A549 (cell line): Measurements from ENCODE around the gene R3HDML. TPM values are rescaled to one million over a fixed set of nuclear protein-coding genes. Genes with fewer than 3 reads are reported as not detected.

ENCODE experiments used
- ATAC-seq, 2 experiments: fragments of 200-7000 bp in 1 of 2; fragments of >200 bp in 1 of 2; cut with Nextera tagmentation in 1 of 2; cut with Tn5 transposase in 1 of 2; 3 replicates each; pipeline versions ENCODE4 v1.8.0 to v1.9.1; 2018 to 2020; ENCODE audit warnings: mild to moderate bottlenecking in 1 of 2, moderate library complexity in 1 of 2
- CTCF ChIA-PET: fragments of 300-600 bp; sonication (Branson Sonifier 250); formaldehyde crosslinking; extraction: SDS; loops from one replicate; lab custom pipeline; 2021; ENCODE audit warnings: antibody characterized with exemption, inconsistent platforms; lab: Yijun Ruan, JAX
- POLR2A ChIA-PET: fragments of 350-600 bp; formaldehyde crosslinking; extraction: SDS; loops from one replicate; lab custom pipeline; 2021; ENCODE audit warnings: antibody characterized with exemption, inconsistent platforms; lab: Yijun Ruan, JAX
- DNase-seq, 2 experiments: peaks; one replicate each; pipeline versions ENCODE4 v3.0.0 to v3.0.0-alpha.2; 2011 to 2016; ENCODE audit warnings: low read depth in 1 of 2, low spot score in 1 of 2
- FAIRE-seq: peaks from 2 replicates; lab custom pipeline; 2011; peaks lifted over from hg19 to GRCh38; lab: Jason Lieb, UNC
- H3K27ac ChIP-seq, 2 experiments: fragments of >200 bp; sonication (Bioruptor Twin); formaldehyde crosslinking; 3 replicates each; pipeline ENCODE4 v1.5.1; 2016 to 2017
- H3K4me1 ChIP-seq: fragments of >200 bp; sonication (Bioruptor Twin); formaldehyde crosslinking; 3 replicates; pipeline ENCODE4 v1.6.1; 2016
- H3K4me2 ChIP-seq: fragments of >200 bp; sonication (Bioruptor Twin); formaldehyde crosslinking; 3 replicates; pipeline ENCODE4 v1.6.1; 2016
- H3K4me3 ChIP-seq: fragments of >200 bp; sonication (Bioruptor Twin); formaldehyde crosslinking; 3 replicates; pipeline ENCODE4 v1.5.1; 2016
- H3K9me3 ChIP-seq: fragments of >200 bp; sonication (Bioruptor Twin); formaldehyde crosslinking; 3 replicates; pipeline ENCODE4 v1.6.1; 2016
- ATOH8 ChIP-seq: fragments of 250-450 bp; sonication (Bioruptor Pico); IDR thresholded peaks from 2 replicates; pipeline ENCODE4 v1.5.0; 2020; ENCODE audit warnings: low read depth, mild to moderate bottlenecking, moderate library complexity
- BHLHE40 ChIP-seq: IDR thresholded peaks from 2 replicates; pipeline ENCODE4 v1.6.1; 2012; ENCODE audit warnings: low read depth, low read length, inconsistent platforms
- CBX2 ChIP-seq: fragments of 200-600 bp; sonication (generic); IDR thresholded peaks from 2 replicates; pipeline ENCODE4 v1.6.1; 2016; ENCODE audit warnings: low read depth, mild to moderate bottlenecking, borderline replicate concordance
- CHD2 ChIP-seq: fragments of 150-350 bp; IDR thresholded peaks from 2 replicates; pipeline ENCODE4 v1.6.1; 2014; ENCODE audit warnings: low read length; ENCODE audit not compliant: partially characterized antibody
- E2F6 ChIP-seq: IDR thresholded peaks from 2 replicates; pipeline ENCODE4 v1.6.1; 2012; ENCODE audit warnings: low read depth, borderline replicate concordance
- FOSB ChIP-seq: fragments of 250-450 bp; sonication (Bioruptor Pico); IDR thresholded peaks from 2 replicates; pipeline ENCODE4 v1.5.0; 2020; ENCODE audit warnings: mild to moderate bottlenecking, moderate library complexity
- FOSL2 ChIP-seq, 2 experiments: fragments of 450-650 bp in 1 of 2; fragments of >200 bp in 1 of 2; sonication (Bioruptor Twin) in 1 of 2; formaldehyde crosslinking; IDR thresholded peaks; 2 replicates each; pipeline versions ENCODE4 v1.5.0 to v1.6.1; 2016 to 2020; ENCODE audit warnings: mild to moderate bottlenecking in 1 of 2, moderate library complexity in 1 of 2
- HES2 ChIP-seq: fragments of >200 bp; sonication (Bioruptor Twin); formaldehyde crosslinking; IDR thresholded peaks from 2 replicates; pipeline ENCODE4 v1.6.1; 2016
- HOXB13 ChIP-seq: fragments of 250-450 bp; sonication (Bioruptor Pico); IDR thresholded peaks from 2 replicates; pipeline ENCODE4 v1.5.0; 2020; ENCODE audit warnings: low read depth, mild to moderate bottlenecking, moderate library complexity
- HOXB5 ChIP-seq: fragments of 250-450 bp; sonication (Bioruptor Pico); IDR thresholded peaks from 2 replicates; pipeline ENCODE4 v1.5.0; 2020; ENCODE audit warnings: mild to moderate bottlenecking, moderate library complexity
- JUNB ChIP-seq: fragments of >200 bp; sonication (Bioruptor Twin); formaldehyde crosslinking; IDR thresholded peaks from 2 replicates; pipeline ENCODE4 v1.6.1; 2016
- KDM5A ChIP-seq: fragments of 200-600 bp; sonication (generic); IDR thresholded peaks from 2 replicates; pipeline ENCODE4 v1.6.1; 2016; ENCODE audit warnings: antibody characterized with exemption, mild to moderate bottlenecking
- MAFK ChIP-seq: fragments of 450-650 bp; IDR thresholded peaks from 2 replicates; pipeline ENCODE4 v1.6.1; 2014; ENCODE audit not compliant: partially characterized antibody
- MAX ChIP-seq: IDR thresholded peaks from 2 replicates; pipeline ENCODE4 v1.6.1; 2012
- MAZ ChIP-seq: fragments of 150-350 bp; IDR thresholded peaks from 2 replicates; pipeline ENCODE4 v1.6.1; 2014; ENCODE audit warnings: antibody characterized with exemption, low read depth, low read length, borderline replicate concordance
- NFE2L2 ChIP-seq: fragments of 150-350 bp; conservative IDR thresholded peaks from 2 replicates; pipeline ENCODE4 v1.6.1; 2014; ENCODE audit warnings: low read length
- NPAS2 ChIP-seq: fragments of 250-450 bp; sonication (Bioruptor Pico); IDR thresholded peaks from 2 replicates; pipeline ENCODE4 v1.8.0; 2022; ENCODE audit warnings: mild to moderate bottlenecking, moderate library complexity, borderline replicate concordance
- POLR2AphosphoS2 ChIP-seq: conservative IDR thresholded peaks from 2 replicates; pipeline ENCODE4 v1.6.1; 2012; ENCODE audit warnings: low read length, improper control_type of control experiment, inconsistent platforms
- RCOR1 ChIP-seq: fragments of 150-350 bp; IDR thresholded peaks from 2 replicates; pipeline ENCODE4 v1.6.1; 2014; ENCODE audit warnings: antibody characterized with exemption, low read length, low read depth
- RFX5 ChIP-seq: fragments of 450-650 bp; IDR thresholded peaks from 2 replicates; pipeline ENCODE4 v1.7.1; 2014; ENCODE audit warnings: antibody characterized with exemption, mild to moderate bottlenecking, moderate library complexity
- SREBF2 ChIP-seq: fragments of 450-650 bp; IDR thresholded peaks from 2 replicates; pipeline ENCODE4 v1.6.1; 2014; ENCODE audit warnings: mild to moderate bottlenecking, moderate library complexity
- TFCP2L1 ChIP-seq: fragments of 250-450 bp; sonication (Bioruptor Pico); IDR thresholded peaks from 2 replicates; pipeline ENCODE4 v1.5.0; 2021; ENCODE audit warnings: mild to moderate bottlenecking
- USF2 ChIP-seq: fragments of 450-650 bp; IDR thresholded peaks from 2 replicates; pipeline ENCODE4 v1.6.1; 2014; ENCODE audit warnings: antibody characterized with exemption
- ZC3H11A ChIP-seq: fragments of 450-650 bp; IDR thresholded peaks from 2 replicates; pipeline ENCODE4 v1.6.1; 2014; ENCODE audit warnings: antibody characterized with exemption, mild to moderate bottlenecking
- ZSCAN20 ChIP-seq: fragments of 250-450 bp; sonication (Bioruptor Pico); IDR thresholded peaks from 2 replicates; pipeline ENCODE4 v1.8.0; 2022; ENCODE audit warnings: mild to moderate bottlenecking, moderate library complexity
- WGBS: methylation state at CpG from one replicate; pipeline ENCODE4 v1.1.6; 2017; ENCODE audit errors: missing lambda C conversion rate; 5-methylcytosine and 5-hydroxymethylcytosine counted together
- polyA plus RNA-seq, 4 experiments: library from polyadenylated mRNA; depleted of rRNA in 3 of 4; stranded (reverse); fragments of >200 nt; fragmentation: RNase III in 1 of 4; extraction: RNeasy Plus Mini Kit Qiagen cat#74134 plus additional on column Dnase treatment in 1 of 4; gene quantifications; 2 replicates in 3 of 4; 3 replicates in 1 of 4; pipeline ENCODE4 v1.2.3, GENCODE V29; 2011 to 2017

Gene R3HDML
- polyA plus RNA-seq, 2 of the 4 experiments (the other 2 are of a cell fraction) = 0.96 to 1.2 TPM

- Histone ChIP-seq H3K4me2 (no peak overlapping the region), H3K9me3 (peaks cover 5% of the 10 kb centered on the region; the same call in 1 of the 3 replicates)
- FAIRE-seq (no peak), ATAC-seq (no peak)
- no peak for TF ChIP-seq JUNB
- no peak for TF ChIP-seq HES2
- no peak for TF ChIP-seq NFE2L2
- no peak for TF ChIP-seq RCOR1
- no peak for TF ChIP-seq MAFK
- TF ChIP-seq, all 56 proteins: peak for 0
- ChIA-PET CTCF (interaction anchor here (0.6 to 10.3 kb wide), 10 partner anchors 12 to 283 kb away, joined by 3 to 337 read pairs (median 3); no protein-coding TSS in a partner anchor), POLR2A (no interaction called here)
- peaks cover 3% of the 10 kb centered on the region; the same call in 2 of the 3 replicates for H3K4me1 ChIP-seq
- H3K27ac ChIP-seq = no peak overlapping the region
- DNase-seq = no peak
- H3K4me3 ChIP-seq = no peak overlapping the region
Observed at GRCh38 chr20:44314870-44315269, 22.0 kb upstream of the R3HDML start.

GRCh38 chr20:44319839-44320422 lies 16.9 kb upstream of the R3HDML start:
- ChIA-PET CTCF (interaction anchor here (0.9 to 15.2 kb wide), 6 partner anchors 8 to 290 kb away, joined by 3 to 134 read pairs (median 8); partner anchors contain the start of gene FITM2), POLR2A (no interaction called here)
- H3K9me3 ChIP-seq = peaks cover 5% of the 10 kb centered on the region; the same call in 1 of the 3 replicates
- DNase-seq (peak in 1 of 2 experiments; percentile 34), FAIRE-seq (no peak), ATAC-seq (no peak)
- WGBS = 90% methylated on average over 2 of the region's 2 CpGs
- TF ChIP-seq ZC3H11A (no peak), ATOH8 (no peak), NPAS2 (CRISPR knock-in tag) (no peak), CBX2 (no peak), RFX5 (no peak), TFCP2L1 (no peak), BHLHE40 (no peak), JUNB (no peak), NFE2L2 (no peak), MAFK (no peak), ZSCAN20 (CRISPR knock-in tag) (no peak), FOSL2 (IDR thresholded peaks at IDR 0.05) (no peak), FOSL2 (CRISPR knock-in tag; IDR thresholded peaks at IDR 0.05) (no peak), MAZ (no peak), POLR2AphosphoS2 (no peak), E2F6 (no peak), CHD2 (no peak), USF2 (no peak), HOXB13 (CRISPR knock-in tag) (no peak), FOSB (CRISPR knock-in tag) (no peak)
- no peak overlapping the region for H3K27ac ChIP-seq
- no peak overlapping the region for H3K4me2 ChIP-seq
- H3K4me3 ChIP-seq = no peak overlapping the region
- peaks cover 13% of the 10 kb centered on the region for H3K4me1 ChIP-seq

DNA sequence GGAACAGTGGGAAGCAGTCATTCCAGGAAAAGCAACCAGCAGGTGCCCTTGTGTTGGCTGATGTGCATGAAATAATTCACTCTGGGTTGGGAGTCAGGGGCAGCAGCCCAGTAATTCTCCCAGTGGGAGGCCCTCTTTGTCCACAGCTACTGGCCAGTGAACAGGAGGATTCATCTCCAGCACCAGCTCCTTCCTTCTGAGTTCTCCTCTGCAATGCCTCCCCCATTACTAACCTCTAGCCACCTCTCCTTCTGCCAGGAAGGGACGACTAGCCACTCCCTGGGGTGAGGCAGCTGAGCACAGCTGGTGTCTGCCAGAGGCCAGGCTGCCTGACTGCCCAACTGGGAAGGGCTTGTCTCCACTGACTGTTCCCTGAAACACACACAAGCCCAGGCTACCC lies 12.5 kb upstream of the R3HDML start:
- H3K4me2 ChIP-seq = peak overlapping the region; percentile 24; the same call in 2 of the 3 replicates
- FAIRE-seq = no peak
- TF ChIP-seq KDM5A (no peak), BHLHE40 (no peak), SREBF2 (no peak), MAFK (no peak), HOXB5 (CRISPR knock-in tag) (no peak), MAX (no peak)
- TF ChIP-seq, all 56 proteins: peak for 0
- Histone ChIP-seq H3K27ac (peak overlapping the region; percentile 51 to 73; a peak in 5 of 6 replicates), H3K9me3 (no peaks in the 10 kb centered on the region), H3K4me3 (no peak overlapping the region), H3K4me1 (peaks cover 14% of the 10 kb centered on the region)
- ChIA-PET POLR2A (no interaction called here), CTCF (interaction anchor here (1.1 to 15.2 kb wide), 5 partner anchors 12 to 134 kb away, joined by 3 to 134 read pairs (median 28); partner anchors contain the start of gene FITM2)
- peak; percentile 87 to 92; a peak in 5 of 6 replicates for ATAC-seq
- 11% methylated on average over 1 of the region's 1 CpG for WGBS
- peak in 1 of 2 experiments; percentile 68 for DNase-seq
